Stimulated activated naive CD8-positive, alpha-beta T cell treated with anti-CD3 and anti-CD28 coated beads, Interleukin-15, amount 100 ng/mL, for 72 hours (primary cell): Measurements from ENCODE around the gene DYSF.
"Not testable (repeated sequence)": the region's sequence is repeated elsewhere in the genome, so short reads cannot be mapped to it uniquely, and the experiment has no call there.

Source experiments
- ATAC-seq: fragments of 150-1000 bp; cut with Tn5 transposase; 2 replicates; pipeline ENCODE4 v1.10.0; 2021; ENCODE audit warnings: mild to moderate bottlenecking, moderate library complexity
- DNase-seq, 2 donors: peaks; one replicate each; pipeline ENCODE4 v3.0.0; 2021 to 2022
- H3K27ac Mint-ChIP-seq, 2 donors: one replicate each; pipeline ENCODE4 v1.8.0; 2022; ENCODE audit warnings: mild to moderate bottlenecking in 2 of 2, mixed read lengths in 2 of 2, moderate library complexity in 2 of 2
- H3K27me3 Mint-ChIP-seq: one replicate; pipeline ENCODE4 v1.8.0; 2022; ENCODE audit warnings: mixed read lengths
- H3K4me1 Mint-ChIP-seq: one replicate; pipeline ENCODE4 v1.8.0; 2022; ENCODE audit warnings: mild to moderate bottlenecking, mixed read lengths
- H3K4me3 Mint-ChIP-seq, 2 donors: one replicate each; pipeline ENCODE4 v1.8.0; 2022; ENCODE audit warnings: mild to moderate bottlenecking in 2 of 2, mixed read lengths in 2 of 2, moderate library complexity in 1 of 2
- H3K9me3 Mint-ChIP-seq, 2 donors: one replicate each; pipeline ENCODE4 v1.8.0; 2022; ENCODE audit warnings: mixed read lengths in 2 of 2

Gene DYSF

DNA sequence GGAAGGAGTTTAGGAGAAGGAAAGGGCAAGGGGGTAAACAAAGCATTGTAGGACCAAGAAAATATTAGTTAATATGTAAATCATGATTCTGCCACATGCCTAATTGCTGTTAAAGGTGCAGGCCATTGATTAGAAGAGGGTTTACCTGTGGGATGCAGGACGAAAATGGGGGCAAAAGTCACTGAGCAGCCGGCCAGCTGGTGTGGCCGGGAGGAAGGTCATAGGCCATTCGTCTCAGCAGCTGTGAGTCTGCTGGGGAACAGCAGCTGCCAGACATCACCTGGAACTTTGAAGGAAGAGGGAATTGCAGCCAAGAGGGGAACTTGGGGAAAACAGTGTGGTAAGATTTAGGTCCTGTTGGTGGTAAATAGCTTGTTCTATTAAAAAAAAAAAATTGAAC lies 184.4 kb downstream of the DYSF start:
- Mint-ChIP-seq H3K4me1 (no peaks in the 10 kb centered on the region), H3K27me3 (peaks cover 16% of the 10 kb centered on the region), H3K4me3 (no peak overlapping the region), H3K9me3 (no peaks in the 10 kb centered on the region), H3K27ac (no peak overlapping the region)
- ATAC-seq = no peak
- DNase-seq = no peak

DNA sequence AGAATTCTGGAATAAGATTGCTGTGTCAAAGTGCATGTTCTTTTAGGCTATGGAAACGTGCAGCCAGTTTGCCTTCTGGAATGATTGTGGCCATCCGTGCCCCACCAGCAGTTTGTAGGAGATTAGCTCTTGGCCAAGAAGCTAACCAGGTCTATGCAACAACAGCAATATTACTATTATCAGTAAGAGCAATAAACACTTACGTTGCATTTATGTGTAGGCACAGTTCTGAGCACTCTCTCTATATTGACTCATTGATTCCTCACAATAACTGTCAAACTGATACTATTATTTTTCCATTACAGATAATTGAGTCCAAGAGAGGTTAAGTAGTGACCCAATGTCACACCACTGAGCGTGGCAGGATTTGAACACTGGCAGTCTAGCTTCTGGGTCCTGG lies 186.4 kb downstream of the DYSF start:
- no peak overlapping the region for H3K4me3 Mint-ChIP-seq
- H3K4me1 Mint-ChIP-seq = no peaks in the 10 kb centered on the region
- no peak for DNase-seq
- no peaks in the 10 kb centered on the region for H3K9me3 Mint-ChIP-seq
- H3K27ac Mint-ChIP-seq = no peak overlapping the region
- peaks cover 21% of the 10 kb centered on the region for H3K27me3 Mint-ChIP-seq
- no peak for ATAC-seq

DNA sequence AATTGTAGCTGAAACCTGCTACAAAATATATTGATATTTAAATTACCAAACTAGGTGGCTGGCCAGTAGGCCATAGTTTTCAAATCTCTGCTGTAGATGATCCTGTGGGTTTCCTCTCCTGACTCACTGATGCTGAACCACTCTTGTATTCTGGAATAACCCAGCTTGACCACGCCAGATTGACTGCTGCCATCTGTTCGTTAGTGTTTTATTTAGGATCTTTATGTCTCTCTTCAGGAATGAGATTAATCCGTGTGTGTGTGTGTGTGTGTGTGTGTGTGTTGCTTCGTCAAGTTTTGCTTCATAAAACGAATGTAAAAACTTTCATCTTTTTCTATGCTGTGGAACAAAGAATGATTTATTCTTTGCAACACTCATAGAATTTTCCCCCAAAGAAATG lies 187.1 kb downstream of the DYSF start:
- no peaks in the 10 kb centered on the region for H3K4me1 Mint-ChIP-seq
- no peaks in the 10 kb centered on the region for H3K9me3 Mint-ChIP-seq
- ATAC-seq = no peak
- no peak overlapping the region for H3K4me3 Mint-ChIP-seq
- H3K27ac Mint-ChIP-seq = no peak overlapping the region
- peaks cover 22% of the 10 kb centered on the region for H3K27me3 Mint-ChIP-seq
- no peak for DNase-seq

DNA sequence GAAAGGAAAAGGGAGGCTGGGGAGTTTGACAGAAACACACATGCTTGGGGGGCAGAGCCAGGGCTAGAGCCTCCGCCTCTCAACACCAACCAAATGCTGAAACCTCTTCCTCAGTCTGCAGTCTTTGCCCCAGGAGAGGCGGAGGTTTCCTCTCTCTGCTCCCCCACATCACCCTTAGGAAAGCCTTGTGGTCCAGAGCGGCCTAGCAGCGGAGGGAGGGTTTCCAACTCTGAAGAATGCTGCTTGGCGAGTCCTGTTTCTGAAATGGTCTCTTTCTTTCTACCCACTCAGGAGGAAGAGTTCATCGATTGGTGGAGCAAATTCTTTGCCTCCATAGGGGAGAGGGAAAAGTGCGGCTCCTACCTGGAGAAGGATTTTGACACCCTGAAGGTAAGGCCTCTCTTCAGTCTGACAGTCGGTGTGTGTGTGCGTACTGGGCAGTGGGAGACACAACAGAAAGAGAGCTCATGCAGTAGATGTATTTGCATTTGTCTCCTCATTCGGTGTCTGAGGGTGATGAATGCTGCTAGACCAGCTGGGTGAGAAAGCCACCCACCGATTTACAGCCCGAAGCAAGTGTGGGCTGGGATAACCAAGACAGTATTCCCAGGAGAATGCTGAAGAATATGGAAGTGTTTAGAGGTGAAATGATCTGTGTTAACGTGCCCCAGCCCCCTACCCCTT lies 190.5 kb downstream of the DYSF start:
- no peak for ATAC-seq
- peaks cover 42% of the 10 kb centered on the region for H3K27me3 Mint-ChIP-seq
- H3K4me1 Mint-ChIP-seq = no peaks in the 10 kb centered on the region
- H3K9me3 Mint-ChIP-seq = no peaks in the 10 kb centered on the region
- H3K4me3 Mint-ChIP-seq = no peak overlapping the region
- H3K27ac Mint-ChIP-seq = peak overlapping the region in 1 of 2 donors; percentile 34
- DNase-seq = no peak

DNA sequence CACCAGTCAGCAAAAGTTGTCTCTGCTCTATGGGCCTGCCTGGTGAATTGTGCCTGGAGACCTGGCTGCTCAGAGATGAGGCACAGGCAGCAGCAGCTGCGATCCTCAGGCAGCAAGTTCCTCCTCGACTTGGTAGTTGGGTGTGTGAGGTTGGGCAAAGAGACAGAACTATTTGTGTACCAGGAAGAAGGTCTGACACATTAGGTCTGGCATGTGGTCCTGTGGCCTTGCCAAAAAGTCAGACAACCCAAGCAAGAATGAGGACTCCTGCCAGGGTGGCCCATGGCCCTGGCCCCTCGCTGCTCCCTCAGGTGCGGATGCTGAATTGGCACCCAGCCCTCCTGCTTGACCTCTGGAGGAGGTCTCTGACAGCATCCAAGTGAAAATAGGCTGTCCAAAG lies 192.7 kb downstream of the DYSF start:
- H3K4me1 Mint-ChIP-seq = no peaks in the 10 kb centered on the region
- DNase-seq (no peak), ATAC-seq (no peak)
- no peak overlapping the region for H3K27ac Mint-ChIP-seq
- no peak overlapping the region for H3K4me3 Mint-ChIP-seq
- peaks cover 50% of the 10 kb centered on the region for H3K27me3 Mint-ChIP-seq
- H3K9me3 Mint-ChIP-seq = no peaks in the 10 kb centered on the region

DNA sequence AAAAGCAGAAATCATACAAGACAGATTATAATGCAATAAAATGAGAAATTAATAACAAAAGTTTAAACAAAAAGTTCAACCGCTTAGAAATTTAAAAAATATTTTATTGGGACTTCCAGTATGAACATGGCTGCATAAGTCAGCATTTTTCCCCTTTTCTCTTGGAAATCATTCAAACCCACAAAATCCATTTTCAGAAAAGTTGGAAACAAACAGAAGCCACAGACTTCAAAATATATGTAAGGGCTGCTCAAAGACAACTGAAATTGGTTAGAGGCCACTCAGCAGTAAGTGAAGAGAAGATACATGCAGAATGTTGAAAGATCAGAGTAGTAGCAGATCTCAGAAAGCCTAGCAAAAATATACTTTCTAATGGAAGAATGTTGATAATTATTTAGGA lies 194.0 kb downstream of the DYSF start:
- Mint-ChIP-seq H3K4me3 (no peak overlapping the region), H3K9me3 (no peaks in the 10 kb centered on the region), H3K4me1 (no peaks in the 10 kb centered on the region), H3K27me3 (peaks cover 44% of the 10 kb centered on the region), H3K27ac (no peak overlapping the region)
- ATAC-seq (no peak), DNase-seq (no peak)

DNA sequence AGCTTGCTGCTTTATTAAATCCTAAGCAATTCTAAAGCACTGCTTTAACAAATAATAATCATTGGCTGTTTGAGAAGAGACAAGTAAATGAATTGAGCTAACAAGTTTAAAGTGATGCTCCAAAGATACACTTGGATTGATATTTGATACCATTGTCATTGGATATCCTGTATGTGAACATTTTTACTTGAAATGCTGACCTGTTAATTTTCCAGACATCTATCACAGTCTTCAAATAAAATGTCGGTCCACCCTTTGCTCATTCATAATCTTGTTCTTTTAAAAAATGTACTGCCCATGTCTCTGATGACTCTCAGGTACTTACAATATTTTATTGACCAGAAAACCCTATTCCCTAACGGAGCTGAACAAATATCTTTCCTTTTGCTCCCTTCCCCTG lies 202.1 kb downstream of the DYSF start:
- Mint-ChIP-seq H3K4me3 (no peak overlapping the region), H3K27me3 (no peaks in the 10 kb centered on the region), H3K4me1 (no peaks in the 10 kb centered on the region), H3K27ac (no peak overlapping the region), H3K9me3 (peaks cover 23 to 30% of the 10 kb centered on the region in 2 donors)
- DNase-seq (no peak), ATAC-seq (no peak)

DNA sequence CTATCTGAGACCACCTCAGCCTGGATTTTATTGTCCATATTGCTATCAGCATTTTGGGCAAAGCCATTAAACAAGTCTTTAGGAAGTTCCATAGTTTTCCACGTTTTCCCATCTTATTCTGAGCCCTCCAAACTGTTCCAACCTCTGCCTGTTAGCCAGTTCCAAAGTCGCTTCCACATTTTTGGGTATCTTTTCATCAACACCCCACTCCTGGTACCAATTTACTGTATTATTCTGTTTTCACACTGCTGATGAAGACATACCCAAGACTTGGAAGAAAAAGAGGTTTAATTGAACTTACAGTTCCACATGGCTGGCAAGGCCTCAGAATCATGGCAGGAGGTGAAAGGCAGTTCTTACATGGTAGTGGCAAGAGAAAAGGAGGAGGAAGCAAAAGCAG lies 204.9 kb downstream of the DYSF start:
- H3K27me3 Mint-ChIP-seq, H3K4me3 Mint-ChIP-seq, DNase-seq, H3K4me1 Mint-ChIP-seq, H3K27ac Mint-ChIP-seq, ATAC-seq: not testable (repeated sequence)
- peaks cover 23 to 30% of the 10 kb centered on the region in 2 donors for H3K9me3 Mint-ChIP-seq

DNA sequence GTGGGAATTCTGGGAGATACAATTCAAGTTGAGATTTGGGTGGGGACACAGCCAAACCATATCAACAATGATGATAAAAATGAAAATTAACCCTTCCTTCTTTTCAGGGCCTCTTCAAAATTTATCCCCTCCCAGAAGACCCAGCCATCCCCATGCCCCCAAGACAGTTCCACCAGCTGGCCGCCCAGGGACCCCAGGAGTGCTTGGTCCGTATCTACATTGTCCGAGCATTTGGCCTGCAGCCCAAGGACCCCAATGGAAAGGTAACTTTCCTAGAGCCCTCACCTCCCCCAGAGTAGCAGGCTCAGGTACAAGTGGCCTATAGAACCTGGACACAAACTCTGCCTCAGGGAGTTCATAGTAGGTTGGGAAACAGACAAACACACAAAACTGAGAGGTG lies 205.4 kb downstream of the DYSF start:
- H3K9me3 Mint-ChIP-seq = peaks cover 23 to 30% of the 10 kb centered on the region in 2 donors
- DNase-seq (no peak), ATAC-seq (no peak)
- no peaks in the 10 kb centered on the region for H3K4me1 Mint-ChIP-seq
- H3K27ac Mint-ChIP-seq = no peak overlapping the region
- no peak overlapping the region for H3K4me3 Mint-ChIP-seq
- H3K27me3 Mint-ChIP-seq = no peaks in the 10 kb centered on the region

DNA sequence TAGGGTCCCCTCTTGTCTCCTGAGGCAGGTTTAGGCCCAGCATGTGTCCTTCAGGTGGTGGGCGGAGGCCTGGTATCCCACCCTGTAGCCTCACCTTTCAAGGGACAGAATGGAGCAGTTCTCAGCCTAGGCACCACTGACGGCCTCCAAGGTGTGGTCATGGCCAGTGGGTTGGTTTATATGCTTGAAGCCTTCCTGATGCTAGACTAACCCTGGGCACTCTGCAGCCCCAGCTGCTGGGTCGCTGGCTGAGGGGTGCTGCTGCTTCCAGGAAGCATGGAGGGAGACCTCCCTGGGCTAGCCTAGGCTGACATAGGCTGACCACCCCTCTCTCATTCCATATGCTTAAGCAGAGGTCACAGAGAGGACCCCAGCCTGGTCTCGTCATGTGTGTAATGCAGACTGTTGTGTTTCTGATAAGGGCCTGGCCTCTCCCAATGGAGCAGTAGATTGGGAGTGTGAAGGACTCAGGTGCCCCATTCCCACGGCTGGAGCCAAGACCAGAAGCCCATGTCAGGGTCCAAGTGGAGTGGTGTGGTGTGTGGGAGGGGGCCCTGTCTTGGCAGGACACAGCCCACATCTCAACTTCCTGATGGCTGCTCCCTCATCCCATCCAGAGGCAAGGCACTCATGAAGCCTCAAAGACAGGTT lies 206.6 kb downstream of the DYSF start:
- Mint-ChIP-seq H3K27me3 (no peaks in the 10 kb centered on the region), H3K4me3 (no peak overlapping the region), H3K27ac (no peak overlapping the region), H3K4me1 (no peaks in the 10 kb centered on the region), H3K9me3 (peaks cover 23 to 30% of the 10 kb centered on the region in 2 donors)
- DNase-seq (no peak), ATAC-seq (no peak)

DNA sequence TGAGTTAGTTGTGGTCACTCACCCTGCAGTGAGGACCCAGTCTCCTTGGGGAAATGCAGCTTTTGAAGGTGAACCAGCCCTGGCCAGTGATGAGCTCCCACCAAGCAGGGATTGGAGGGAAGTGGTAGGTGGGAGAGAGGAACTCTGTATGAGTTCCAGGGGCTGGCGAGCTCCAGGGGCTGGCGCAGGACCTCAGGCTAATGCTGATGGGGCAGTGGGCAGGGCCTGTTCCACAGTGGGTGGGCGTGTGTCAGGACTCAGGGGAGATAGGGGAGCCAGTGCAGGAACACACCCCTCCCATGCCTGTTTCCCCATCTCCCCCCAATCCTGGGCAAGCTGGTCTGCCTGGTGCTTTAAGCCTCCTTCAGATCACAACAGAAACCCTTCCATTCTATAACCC lies 208.4 kb downstream of the DYSF start:
- H3K9me3 Mint-ChIP-seq = peaks cover 16 to 20% of the 10 kb centered on the region in 2 donors
- no peak overlapping the region for H3K4me3 Mint-ChIP-seq
- no peak overlapping the region for H3K27ac Mint-ChIP-seq
- DNase-seq = no peak
- no peaks in the 10 kb centered on the region for H3K4me1 Mint-ChIP-seq
- no peak for ATAC-seq
- H3K27me3 Mint-ChIP-seq = no peaks in the 10 kb centered on the region

DNA sequence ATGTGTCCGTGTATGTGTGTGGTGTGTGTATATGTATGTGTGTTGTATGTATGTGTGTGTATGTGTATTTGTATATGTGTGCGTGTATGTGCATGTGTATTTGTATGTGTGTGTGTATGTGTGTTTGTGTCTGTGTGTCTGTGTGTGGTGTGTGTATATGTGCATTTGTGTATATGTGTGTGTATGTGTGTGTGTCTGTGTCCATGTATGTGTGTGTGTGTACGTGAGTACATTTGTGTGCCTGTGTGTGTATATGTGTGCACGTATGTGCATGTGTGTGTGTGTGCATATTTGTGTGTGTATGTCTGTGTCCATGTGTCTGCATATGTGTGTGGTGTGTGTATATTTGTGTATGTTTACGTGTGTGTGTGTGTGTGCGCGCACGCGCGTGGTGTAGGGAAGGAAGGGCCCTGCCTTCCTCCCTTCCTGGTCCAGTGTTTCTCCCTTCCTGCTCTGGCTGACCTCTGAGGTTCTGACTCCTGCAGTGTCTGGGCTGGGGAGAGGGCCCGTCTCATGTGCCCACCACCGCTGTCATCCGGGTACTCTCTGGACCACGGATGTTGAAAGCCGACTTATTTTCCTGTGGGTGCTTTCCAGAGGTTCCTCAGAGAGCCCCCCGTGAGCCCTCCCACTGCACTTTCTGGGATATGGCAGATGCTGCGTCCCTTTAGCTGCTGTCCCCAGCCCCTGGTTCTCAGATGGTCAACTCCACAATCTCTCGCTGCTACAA lies 209.5 kb downstream of the DYSF start:
- no peaks in the 10 kb centered on the region for H3K27me3 Mint-ChIP-seq
- ATAC-seq (no peak), DNase-seq (no peak)
- no peak overlapping the region for H3K27ac Mint-ChIP-seq
- H3K9me3 Mint-ChIP-seq = peaks cover 16 to 18% of the 10 kb centered on the region in 2 donors
- H3K4me3 Mint-ChIP-seq = no peak overlapping the region
- H3K4me1 Mint-ChIP-seq = no peaks in the 10 kb centered on the region

DNA sequence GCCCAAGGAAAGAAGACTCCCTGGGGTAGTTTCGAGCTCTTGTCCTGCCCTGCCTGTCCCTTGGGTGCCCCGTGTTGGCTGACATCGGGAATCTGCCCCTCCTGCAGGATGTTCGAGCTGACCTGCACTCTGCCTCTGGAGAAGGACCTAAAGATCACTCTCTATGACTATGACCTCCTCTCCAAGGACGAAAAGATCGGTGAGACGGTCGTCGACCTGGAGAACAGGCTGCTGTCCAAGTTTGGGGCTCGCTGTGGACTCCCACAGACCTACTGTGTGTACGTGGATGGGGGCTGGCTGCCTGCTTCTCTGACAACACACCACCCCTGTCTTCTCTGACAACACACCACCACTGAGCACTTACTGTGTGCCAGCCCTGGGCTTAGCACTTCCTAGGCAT lies 210.8 kb downstream of the DYSF start:
- Mint-ChIP-seq H3K4me3 (no peak overlapping the region), H3K4me1 (no peaks in the 10 kb centered on the region)
- no peak for ATAC-seq

DNA sequence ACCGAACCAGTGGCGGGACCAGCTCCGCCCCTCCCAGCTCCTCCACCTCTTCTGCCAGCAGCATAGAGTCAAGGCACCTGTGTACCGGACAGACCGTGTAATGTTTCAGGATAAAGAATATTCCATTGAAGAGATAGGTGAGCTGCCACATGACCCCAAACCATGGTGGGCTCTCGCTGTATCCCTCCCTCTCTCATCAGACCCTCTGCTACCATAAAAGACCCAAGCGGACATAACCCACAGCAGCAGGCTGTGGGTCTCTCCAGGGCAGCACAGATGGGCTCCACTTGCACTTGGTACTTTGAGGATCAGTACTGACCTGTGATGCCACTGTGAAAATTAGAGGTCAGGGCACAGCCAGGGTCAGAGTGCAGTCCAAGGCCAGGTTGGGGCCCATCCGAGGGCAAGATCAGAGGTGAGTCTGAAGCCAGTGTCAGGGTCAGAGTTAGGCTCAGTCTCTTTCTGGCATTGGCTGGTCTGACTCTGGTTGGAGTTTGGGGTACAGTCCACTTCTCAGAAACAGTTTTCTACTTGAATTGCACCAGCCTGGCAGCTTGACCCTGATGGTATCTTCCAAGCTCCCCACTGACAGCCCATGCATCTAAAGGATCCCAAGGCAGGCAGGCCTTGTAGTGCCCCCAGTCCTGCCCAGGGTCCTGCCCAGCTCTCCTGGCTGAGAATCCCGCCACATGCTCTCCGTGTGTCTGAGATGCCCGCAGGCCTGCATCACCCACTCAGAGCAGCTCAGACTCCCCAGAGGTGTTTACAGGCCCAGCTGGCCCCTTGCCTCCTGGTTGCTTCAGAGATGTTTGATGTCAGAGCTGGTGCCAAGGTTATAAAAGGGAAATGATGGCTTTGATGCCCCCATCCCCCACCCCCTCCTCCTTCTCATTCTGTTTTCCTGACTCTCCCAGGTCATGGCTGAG lies 212.1 kb downstream of the DYSF start:
- Mint-ChIP-seq H3K27ac (no peak overlapping the region), H3K27me3 (no peaks in the 10 kb centered on the region), H3K4me1 (no peaks in the 10 kb centered on the region), H3K4me3 (no peak overlapping the region), H3K9me3 (no peaks in the 10 kb centered on the region)
- DNase-seq = no peak
- no peak for ATAC-seq

More for the DNA sequence above, 210.8 kb downstream of the DYSF start:
- H3K27me3 Mint-ChIP-seq = no peaks in the 10 kb centered on the region
- H3K27ac Mint-ChIP-seq = no peak overlapping the region
- DNase-seq = no peak
- peaks cover 4 to 5% of the 10 kb centered on the region in 2 donors for H3K9me3 Mint-ChIP-seq

DNA sequence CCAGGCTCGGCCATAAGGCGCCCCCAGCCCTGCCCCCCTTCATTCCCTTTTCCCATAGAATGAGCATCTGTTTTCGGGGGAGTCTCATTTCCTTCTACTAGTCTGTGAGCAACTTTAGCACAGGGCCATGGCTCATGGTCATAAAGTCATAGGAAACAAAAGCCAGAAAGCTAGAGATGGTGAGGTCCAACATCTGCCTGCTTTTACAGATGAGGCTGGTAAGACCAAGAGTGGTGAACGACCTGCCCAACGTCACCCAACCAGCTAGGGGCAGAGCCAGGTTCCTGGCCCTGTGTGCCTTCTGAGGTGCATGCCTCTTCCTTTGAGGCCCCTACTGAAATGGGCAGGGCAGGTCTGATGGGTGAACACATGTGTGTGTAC lies 212.7 kb downstream of the DYSF start:
- ATAC-seq = no peak
- Mint-ChIP-seq H3K9me3 (no peaks in the 10 kb centered on the region), H3K27ac (no peak overlapping the region), H3K4me1 (no peaks in the 10 kb centered on the region), H3K4me3 (no peak overlapping the region), H3K27me3 (no peaks in the 10 kb centered on the region)
- no peak for DNase-seq
